Adrenal gland (tissue), 5 donors: Measurements from ENCODE around the gene NANOS1.

ENCODE experiments used
- POLR2A ChIP-seq, 2 donors: fragments of 450-650 bp; IDR thresholded peaks; one replicate each; pipeline ENCODE4 v1.6.1; 2017; ENCODE audit warnings: antibody characterized with exemption in 2 of 2, mild to moderate bottlenecking in 2 of 2, moderate library complexity in 1 of 2
- TF ChIP-seq, protein P1 (sequence below), 6 experiments: fragments of 450-650 bp in 4 of 6; fragments of 200-600 bp in 2 of 6; sonication (generic) in 1 of 6; IDR thresholded peaks; 1 replicate in 5 of 6; 2 replicates in 1 of 6; pipeline versions ENCODE4 v1.5.1 to v1.8.0; 2016 to 2021; ENCODE audit warnings: antibody characterized with exemption in 6 of 6, mild to moderate bottlenecking in 2 of 6, moderate library complexity in 1 of 6
- donor health status: DM: no; HTN: no; CAD: no.

DNA sequence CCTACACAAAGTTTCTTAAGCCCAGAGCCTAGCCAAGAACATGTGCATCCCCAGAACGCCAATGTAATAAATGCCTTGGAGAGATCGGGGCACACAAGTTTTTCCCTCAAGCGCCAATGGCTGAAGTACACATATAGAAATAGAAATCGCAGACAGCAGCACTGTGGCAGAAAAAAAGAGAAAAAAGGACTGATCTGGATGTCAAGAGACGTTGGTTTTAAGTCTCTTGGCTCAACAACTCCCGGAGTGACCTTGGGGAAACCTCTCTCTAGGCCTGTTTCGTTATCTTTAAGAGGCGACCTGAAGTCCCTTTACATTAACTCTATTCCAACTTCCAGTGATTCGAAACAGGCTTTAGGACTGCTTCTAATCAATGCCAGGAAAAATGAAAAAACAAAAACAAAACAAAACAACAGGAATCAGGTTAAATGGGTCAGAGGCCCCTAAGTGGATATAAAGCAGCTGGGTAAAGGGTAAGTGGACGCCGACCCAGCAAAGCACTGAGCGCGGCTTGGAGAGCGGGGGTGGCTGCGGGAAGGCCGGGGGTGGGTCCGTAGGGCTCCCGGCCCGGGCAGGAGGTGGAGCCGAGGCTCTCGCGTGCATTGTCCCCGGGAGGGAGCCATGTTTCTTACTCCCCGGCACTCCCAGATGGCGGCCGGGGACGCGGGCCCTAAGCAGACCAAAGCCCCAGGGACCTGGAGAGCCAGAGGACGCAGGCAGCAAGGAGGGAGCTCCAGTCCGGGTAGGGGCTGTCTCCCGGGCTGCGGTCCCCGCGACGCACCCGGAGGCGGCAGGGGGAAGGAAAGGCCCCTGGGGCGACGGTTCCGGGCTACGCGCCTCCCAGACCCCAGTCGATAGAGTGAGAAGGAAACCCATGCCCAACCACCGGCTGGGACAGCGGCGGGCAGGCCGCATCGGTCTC, 50.3 kb downstream of the NANOS1 start:
- TF ChIP-seq, protein P1, sequence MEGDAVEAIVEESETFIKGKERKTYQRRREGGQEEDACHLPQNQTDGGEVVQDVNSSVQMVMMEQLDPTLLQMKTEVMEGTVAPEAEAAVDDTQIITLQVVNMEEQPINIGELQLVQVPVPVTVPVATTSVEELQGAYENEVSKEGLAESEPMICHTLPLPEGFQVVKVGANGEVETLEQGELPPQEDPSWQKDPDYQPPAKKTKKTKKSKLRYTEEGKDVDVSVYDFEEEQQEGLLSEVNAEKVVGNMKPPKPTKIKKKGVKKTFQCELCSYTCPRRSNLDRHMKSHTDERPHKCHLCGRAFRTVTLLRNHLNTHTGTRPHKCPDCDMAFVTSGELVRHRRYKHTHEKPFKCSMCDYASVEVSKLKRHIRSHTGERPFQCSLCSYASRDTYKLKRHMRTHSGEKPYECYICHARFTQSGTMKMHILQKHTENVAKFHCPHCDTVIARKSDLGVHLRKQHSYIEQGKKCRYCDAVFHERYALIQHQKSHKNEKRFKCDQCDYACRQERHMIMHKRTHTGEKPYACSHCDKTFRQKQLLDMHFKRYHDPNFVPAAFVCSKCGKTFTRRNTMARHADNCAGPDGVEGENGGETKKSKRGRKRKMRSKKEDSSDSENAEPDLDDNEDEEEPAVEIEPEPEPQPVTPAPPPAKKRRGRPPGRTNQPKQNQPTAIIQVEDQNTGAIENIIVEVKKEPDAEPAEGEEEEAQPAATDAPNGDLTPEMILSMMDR (IDR thresholded peaks at IDR 0.05): no peak
- TF ChIP-seq POLR2A (IDR thresholded peaks at IDR 0.05): peak; percentile 33 to 52
